ENCODE results near the gene GBP6.

GRCh38 chr1:89405275-89405929 lies 41.5 kb downstream of the GBP6 start:
- TF ChIP-seq CTCF (IDR thresholded peaks at IDR 0.05) (no peak), POLR2AphosphoS5 (IDR thresholded peaks at IDR 0.05; ENCODE audit: low read depth, low read length) (no peak), FOXM1 (IDR thresholded peaks at IDR 0.05; ENCODE audit: low read depth) (no peak), MAX (IDR thresholded peaks at IDR 0.05; ENCODE audit: low read depth) (no peak), EZH2phosphoT487 (IDR thresholded peaks at IDR 0.05; ENCODE audit: borderline replicate concordance, low read depth) (no peak), SIN3A (IDR thresholded peaks at IDR 0.05; ENCODE audit: borderline replicate concordance, low read depth, low read length) (no peak), EP300 (IDR thresholded peaks at IDR 0.05; ENCODE audit: borderline replicate concordance in 1 of 2, low read depth in 1 of 2, low read length in 1 of 2) (no peak), RFX5 (IDR thresholded peaks at IDR 0.05; ENCODE audit: low read length) (no peak), USF2 (IDR thresholded peaks at IDR 0.05; ENCODE audit: borderline replicate concordance, low read depth, low read length) (no peak), TAF1 (IDR thresholded peaks at IDR 0.05; ENCODE audit: borderline replicate concordance, low read depth, low read length) (no peak), RAD21 (IDR thresholded peaks at IDR 0.05; ENCODE audit: low read length) (no peak), JUND (IDR thresholded peaks at IDR 0.05) (no peak), MXI1 (IDR thresholded peaks at IDR 0.05; ENCODE audit: low read depth, low read length) (no peak)

All from SK-N-SH (cell line).